ENCODE data around the gene CWC15. TPM values are rescaled to one million over a fixed set of nuclear protein-coding genes. Genes with fewer than 3 reads are reported as not detected.

CWC15 gene
- polyA plus RNA-seq, 1 donor from 2014 or later = 151 TPM

- Histone ChIP-seq H3K27me3 (ENCODE audit: insufficient read depth, low read depth, low read length) (no peaks in the 10 kb centered on the region), H3K9ac (ENCODE audit: low read length) (no peak overlapping the region), H2AFZ (ENCODE audit: low read depth, low read length) (no peak overlapping the region), H3F3A (ENCODE audit: insufficient read depth, low read length, poor library complexity, severe bottlenecking) (no peaks in the 10 kb centered on the region), H3K27ac (ENCODE audit: low read length) (no peak overlapping the region), H3K36me3 (ENCODE audit: insufficient read depth, low read length) (no peaks in the 10 kb centered on the region), H3K9me2 (ENCODE audit: insufficient read depth, low read length) (no peaks in the 10 kb centered on the region), H3K9me3 (ENCODE audit: low read length) (no peaks in the 10 kb centered on the region), H3K4me2 (ENCODE audit: low read length) (no peak overlapping the region), H3K79me2 (replicated peaks; ENCODE audit: insufficient read depth, low read length) (no peaks in the 10 kb centered on the region), H4K20me1 (ENCODE audit: insufficient read depth) (no peaks in the 10 kb centered on the region), H3K4me3 (ENCODE audit: low read length) (no peak overlapping the region)
- TF ChIP-seq TAF1 (IDR thresholded peaks at IDR 0.05; ENCODE audit: low read depth) (no peak), RAD21 (conservative IDR thresholded peaks at IDR 0.05) (no peak), MXI1 (conservative IDR thresholded peaks at IDR 0.05; ENCODE audit: poor library complexity, severe bottlenecking) (no peak), POLR2AphosphoS5 (IDR thresholded peaks at IDR 0.05) (no peak)
Observed at GRCh38 chr11:94958121-94958696, 15.1 kb downstream of the CWC15 start.

GRCh38 chr11:94956963-94957362 lies 16.4 kb downstream of the CWC15 start:
- Histone ChIP-seq H3K27ac (ENCODE audit: low read length) (no peak overlapping the region), H3F3A (ENCODE audit: insufficient read depth, low read length, poor library complexity, severe bottlenecking) (no peaks in the 10 kb centered on the region), H3K9ac (ENCODE audit: low read length) (no peak overlapping the region), H3K79me2 (replicated peaks; ENCODE audit: insufficient read depth, low read length) (no peaks in the 10 kb centered on the region), H4K20me1 (ENCODE audit: insufficient read depth) (no peaks in the 10 kb centered on the region), H3K9me3 (ENCODE audit: low read length) (no peaks in the 10 kb centered on the region), H3K27me3 (ENCODE audit: insufficient read depth, low read depth, low read length) (no peaks in the 10 kb centered on the region), H3K9me2 (ENCODE audit: insufficient read depth, low read length) (no peaks in the 10 kb centered on the region), H3K4me2 (ENCODE audit: low read length) (no peak overlapping the region), H3K36me3 (ENCODE audit: insufficient read depth, low read length) (no peaks in the 10 kb centered on the region), H2AFZ (ENCODE audit: low read depth, low read length) (no peak overlapping the region), H3K4me3 (ENCODE audit: low read length) (no peak overlapping the region)
- TF ChIP-seq REST (IDR thresholded peaks at IDR 0.05; ENCODE audit: borderline replicate concordance) = no peak
- TF ChIP-seq EP300 (conservative IDR thresholded peaks at IDR 0.05; ENCODE audit: poor library complexity, severe bottlenecking) = no peak
- TF ChIP-seq RAD21 (conservative IDR thresholded peaks at IDR 0.05) = no peak
- no peak for TF ChIP-seq POLR2AphosphoS5 (IDR thresholded peaks at IDR 0.05)
- TF ChIP-seq EZH2 (IDR thresholded peaks at IDR 0.05; ENCODE audit: borderline replicate concordance, insufficient read depth, low read length, poor library complexity, severe bottlenecking) = no peak
- no peak for TF ChIP-seq SMC3 (conservative IDR thresholded peaks at IDR 0.05; ENCODE audit: poor library complexity)
- no peak for TF ChIP-seq TAF1 (IDR thresholded peaks at IDR 0.05; ENCODE audit: low read depth)
- TF ChIP-seq MXI1 (conservative IDR thresholded peaks at IDR 0.05; ENCODE audit: poor library complexity, severe bottlenecking) = no peak
- TF ChIP-seq CTCF (IDR thresholded peaks at IDR 0.05; ENCODE audit: poor library complexity, severe bottlenecking) = no peak

Measured in neural cell (in vitro differentiated cells).